Activated CD4-positive, alpha-beta T cell treated with anti-CD3 and anti-CD28 coated beads for 1 hour (primary cell): Measurements from ENCODE around the gene RDH11.

Source experiments
- DNase-seq: peaks from one replicate; pipeline ENCODE4 v3.0.0-alpha.2; 2020

RDH11 gene

DNA sequence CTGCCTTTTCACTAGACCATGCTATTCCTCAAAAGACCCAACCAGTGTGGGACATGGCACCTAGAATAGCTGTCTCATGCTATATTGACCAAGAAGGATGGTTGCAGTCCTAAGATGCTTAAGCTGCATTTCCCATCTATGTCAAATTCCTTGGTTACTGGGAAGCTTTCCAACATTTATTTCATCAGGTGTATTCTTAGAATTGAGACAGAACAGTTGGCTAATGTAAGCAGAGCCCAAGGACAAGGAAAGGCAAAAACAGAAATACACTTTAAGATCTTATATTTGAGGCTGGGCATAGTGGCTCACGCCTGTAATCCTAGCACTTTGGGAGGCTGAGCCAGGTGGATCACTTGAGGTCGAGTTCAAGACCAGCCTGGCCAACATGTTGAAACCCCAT lies 51.1 kb downstream of the RDH11 start:
- no peak for DNase-seq

DNA sequence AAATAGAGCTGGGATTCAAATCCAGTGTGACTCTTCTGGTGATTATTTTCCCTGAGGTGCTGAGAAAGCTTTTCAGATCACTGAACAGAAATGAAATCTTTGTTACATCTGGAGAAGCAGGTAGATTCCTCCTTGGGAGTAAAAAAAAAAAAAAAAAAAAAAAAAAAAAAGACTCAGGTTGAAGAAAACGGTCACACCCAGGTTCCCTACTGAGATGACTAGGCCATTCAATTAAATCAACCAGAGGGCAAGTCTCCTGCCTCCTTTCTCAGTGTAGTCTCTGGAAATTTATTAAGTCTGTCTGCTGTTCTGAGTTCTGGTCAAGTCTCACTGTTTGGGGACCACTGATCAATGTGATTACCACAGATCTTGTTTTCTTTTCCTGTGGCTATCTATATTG lies 51.9 kb downstream of the RDH11 start:
- no peak for DNase-seq

DNA sequence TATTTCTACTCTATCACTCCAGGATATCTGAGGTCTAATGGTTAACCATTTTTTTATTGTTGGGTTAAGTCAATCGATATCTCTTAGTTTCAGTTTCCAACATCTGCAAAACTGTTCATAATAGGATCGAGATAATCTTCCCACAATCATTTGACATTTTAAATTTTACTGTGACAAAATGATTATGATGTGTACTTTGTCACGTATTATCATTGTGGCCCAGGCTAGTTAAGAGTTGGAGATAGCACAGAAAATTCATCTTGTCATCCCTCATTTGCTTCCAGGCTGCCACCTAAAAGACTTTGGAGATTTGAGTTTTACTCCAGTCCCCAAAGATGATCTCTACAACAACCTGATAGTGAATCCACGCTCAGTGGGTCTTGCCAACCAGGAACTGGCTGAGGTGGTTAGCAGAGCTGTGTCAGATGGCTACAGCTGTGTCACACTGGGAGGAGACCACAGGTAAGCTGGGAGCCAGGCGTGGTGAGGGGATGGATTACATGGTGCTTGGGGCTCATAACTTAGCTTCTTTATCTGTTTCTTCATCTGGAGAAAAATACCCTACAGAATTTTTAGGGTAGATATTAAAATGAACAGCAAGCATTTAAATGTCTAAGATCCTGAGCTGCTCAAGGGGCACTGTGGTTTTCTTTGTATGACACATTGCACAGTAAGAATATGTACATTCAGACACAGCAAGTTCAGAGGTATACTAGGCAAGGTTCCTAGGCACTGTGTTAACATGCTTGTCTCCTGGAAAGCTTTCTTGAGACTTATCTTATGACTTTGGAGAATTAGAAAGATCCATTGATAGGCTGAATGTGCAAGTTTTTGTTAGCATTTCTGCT lies 53.4 kb downstream of the RDH11 start:
- no peak for DNase-seq

DNA sequence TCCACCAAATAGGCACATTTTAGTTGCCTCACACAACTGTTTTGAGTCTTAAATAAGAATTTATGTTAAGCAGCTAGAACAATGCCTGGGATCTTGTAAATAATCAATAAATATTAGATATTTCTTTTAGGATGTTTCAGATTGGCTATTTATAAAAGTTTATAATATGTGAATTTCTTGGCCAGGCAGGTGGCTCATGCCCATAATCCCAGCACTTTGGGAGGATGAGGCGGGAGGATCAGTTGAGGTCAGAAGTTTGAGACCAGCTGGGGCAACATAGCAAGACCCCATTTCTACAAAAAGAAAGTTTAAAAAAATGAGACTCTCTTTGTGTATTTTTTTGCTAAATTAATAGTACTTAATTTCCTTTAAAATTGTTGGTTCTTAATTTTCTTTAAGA lies 54.1 kb downstream of the RDH11 start:
- no peak for DNase-seq

DNA sequence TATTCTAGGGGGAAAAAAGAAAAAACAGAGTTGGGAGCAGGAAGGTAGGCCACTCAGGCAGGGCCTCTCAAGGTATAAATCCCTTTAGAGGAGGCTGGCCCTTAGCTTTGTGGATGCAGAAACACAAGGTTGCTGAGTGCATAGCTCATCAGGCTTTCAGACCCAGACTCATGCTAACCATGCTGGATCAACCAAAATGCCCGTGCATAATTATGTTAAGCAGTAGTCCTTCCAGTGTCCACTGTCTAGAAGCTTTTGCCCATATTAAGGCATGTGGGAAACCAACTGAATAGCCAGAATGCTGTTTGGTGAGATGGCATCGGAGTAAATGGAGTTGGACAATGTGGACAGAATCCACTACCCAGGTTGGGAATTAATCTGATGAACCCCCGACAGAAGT lies 56.9 kb downstream of the RDH11 start:
- DNase-seq = no peak

DNA sequence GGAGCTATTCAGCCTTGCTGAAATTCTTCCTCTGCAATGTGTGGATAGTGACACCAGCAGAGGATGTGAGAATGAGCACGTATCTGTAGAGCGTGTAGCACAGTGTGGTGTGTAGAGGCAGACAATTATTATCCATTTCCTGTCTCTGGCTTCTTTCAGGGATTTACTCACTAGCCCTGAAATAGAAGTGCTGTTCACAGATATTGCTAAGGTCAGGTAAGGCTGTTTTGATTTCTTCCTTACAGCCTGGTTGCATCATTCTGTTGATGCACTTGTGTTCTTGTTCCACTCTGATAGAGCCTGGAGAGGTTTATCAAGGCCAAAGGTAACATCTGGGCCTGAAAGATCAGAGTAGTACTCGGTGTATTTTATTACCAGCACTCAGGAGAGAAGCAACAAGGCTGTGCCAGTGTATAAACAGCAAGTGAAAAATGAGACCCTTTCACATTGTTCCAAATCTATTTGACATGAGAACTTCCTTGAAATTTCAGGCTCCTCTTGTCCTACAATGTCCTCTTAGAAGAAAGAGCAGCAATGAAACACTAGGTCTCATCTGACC lies 59.1 kb downstream of the RDH11 start:
- no peak for DNase-seq

DNA sequence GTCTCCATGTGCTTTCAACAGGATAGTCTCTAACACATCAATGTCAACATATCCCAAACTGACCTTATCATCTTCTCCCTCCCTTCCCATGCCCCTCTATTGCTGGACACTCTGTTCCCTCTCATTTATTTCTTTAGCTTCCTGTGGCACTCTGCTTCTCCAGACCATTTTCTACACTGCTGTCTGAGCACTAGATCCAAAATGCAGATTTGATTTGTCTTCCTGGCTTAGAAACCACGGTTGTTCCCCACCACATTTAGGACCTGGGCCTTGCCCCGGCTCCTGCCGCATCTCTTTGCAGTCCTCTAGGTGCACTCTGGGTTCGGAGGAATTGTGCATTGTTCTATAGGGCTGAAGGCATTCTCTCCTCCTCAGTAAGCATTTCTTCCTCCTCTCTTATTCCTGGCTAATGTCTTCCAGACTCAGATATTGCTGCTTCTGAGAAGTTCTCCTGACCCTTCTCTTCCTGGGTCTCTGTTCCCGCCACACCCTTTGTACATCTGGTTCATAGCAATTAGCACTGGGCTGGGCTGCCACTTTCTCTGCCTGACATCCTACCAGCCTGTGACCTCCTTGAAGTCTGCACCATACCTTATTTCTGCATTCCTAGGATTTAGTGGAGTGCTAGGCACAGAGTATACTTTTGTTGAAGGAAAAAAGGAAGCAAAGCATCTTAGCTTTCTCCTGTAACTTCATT lies 62.0 kb downstream of the RDH11 start:
- DNase-seq = no peak

DNA sequence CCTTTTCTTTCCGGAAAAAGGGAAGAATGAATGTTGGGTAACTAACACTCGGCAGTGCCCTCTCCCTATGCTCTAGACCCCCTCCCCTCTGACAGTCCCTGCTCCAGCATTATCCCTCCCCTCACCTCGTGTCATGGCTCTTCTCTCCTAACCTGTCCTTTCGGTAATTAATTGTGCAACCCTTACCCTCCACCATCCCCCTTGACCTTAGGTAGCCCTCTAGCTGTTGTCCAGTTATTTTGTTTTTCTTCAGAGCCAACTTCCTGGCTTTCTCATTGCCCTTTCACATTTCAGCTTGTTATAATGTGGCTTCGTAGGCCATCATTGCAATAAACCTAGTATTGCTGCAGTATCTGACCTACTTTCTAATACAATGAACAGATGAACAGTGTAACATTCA lies 64.6 kb downstream of the RDH11 start:
- no peak for DNase-seq

DNA sequence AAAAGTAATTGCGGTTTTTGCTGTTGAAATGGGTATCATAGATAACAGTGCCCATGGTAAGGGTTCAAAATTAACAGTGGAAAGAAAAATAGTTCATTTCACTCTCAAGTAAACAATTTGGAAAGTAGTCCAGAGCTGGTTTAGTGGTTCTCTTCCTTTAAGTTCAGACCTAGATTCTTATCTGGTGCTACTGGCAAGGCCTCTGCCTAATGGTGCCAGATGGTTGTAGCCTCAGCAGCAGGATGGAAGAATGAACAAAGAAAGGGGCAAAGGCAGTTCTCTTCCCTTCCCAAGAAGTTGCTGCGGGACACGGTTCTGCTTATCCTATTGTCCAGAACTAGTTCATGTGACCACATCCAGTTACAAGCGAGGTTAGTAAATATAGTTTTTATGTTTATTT lies 65.4 kb downstream of the RDH11 start:
- no peak for DNase-seq

DNA sequence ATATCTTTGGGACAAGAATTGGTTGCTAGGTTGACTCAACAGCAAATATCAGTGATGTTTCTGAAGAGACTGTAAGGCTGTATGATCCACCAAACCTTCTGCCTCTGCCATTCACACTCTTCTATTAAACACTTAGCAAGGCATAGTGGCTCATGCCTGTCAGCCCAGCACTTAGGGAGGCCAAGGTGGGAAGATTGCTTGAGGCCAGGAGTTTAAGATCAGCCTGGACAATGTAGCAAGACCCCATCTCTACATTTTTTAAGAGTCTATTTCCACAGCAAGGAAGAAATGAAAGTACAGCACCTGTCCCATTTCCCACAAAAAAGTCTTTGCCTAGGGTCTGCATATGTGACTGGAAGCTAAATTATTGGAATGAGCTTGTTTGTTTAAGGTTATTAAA lies 68.0 kb downstream of the RDH11 start:
- DNase-seq = no peak
